ENCODE measurements around the gene TBC1D14. TPM values are rescaled to one million over a fixed set of nuclear protein-coding genes. Genes with fewer than 3 reads are reported as not detected.

TBC1D14 gene
- total RNA-seq, 1 experiment from 2014 or later, result 50.2 TPM

GRCh38 chr4:6918338-6918737, 8.7 kb downstream of the TBC1D14 start:
- H2AK5ac ChIP-seq (ENCODE audit: insufficient read length, low read length), result no peak overlapping the region
- H3K27ac Mint-ChIP-seq, result no peak overlapping the region
- no peak overlapping the region for H3K9ac ChIP-seq (ENCODE audit: extremely low read depth, insufficient read length, low read length)
- no peak overlapping the region for H3K27ac ChIP-seq (ENCODE audit: insufficient read length, low read depth, low read length)
- H3K4me1 ChIP-seq (ENCODE audit: insufficient read depth, low read length), result peaks cover 4% of the 10 kb centered on the region; the same call in 1 of the 2 replicates
- no peak overlapping the region for H4K91ac ChIP-seq (ENCODE audit: insufficient read length, low read depth, low read length)
- H2BK15ac ChIP-seq (ENCODE audit: low read depth, low read length), result no peak overlapping the region
- no peak for DNase-seq
- no peak overlapping the region for H3K18ac ChIP-seq (ENCODE audit: insufficient read length, low read depth, low read length)
- peaks cover 5% of the 10 kb centered on the region for H3K79me1 ChIP-seq (ENCODE audit: insufficient read depth, low read depth, low read length, poor library complexity, severe bottlenecking)
- no peaks in the 10 kb centered on the region for H3K23me2 ChIP-seq (ENCODE audit: insufficient read length, low read depth, low read length, poor library complexity, severe bottlenecking)
- no peaks in the 10 kb centered on the region for H3K9me3 Mint-ChIP-seq
- H3K56ac ChIP-seq (ENCODE audit: insufficient read length, low read depth, low read length), result no peak overlapping the region
- no peak for TF ChIP-seq CTCF (conservative IDR thresholded peaks at IDR 0.05)
- no peak overlapping the region for H4K5ac ChIP-seq (ENCODE audit: insufficient read length, low read depth, low read length)
- H3T11ph ChIP-seq (ENCODE audit: low read length), result no peak overlapping the region
- H3K4me1 Mint-ChIP-seq, result peaks cover 33 to 42% of the 10 kb centered on the region in 2 experiments
- peaks cover 3 to 4% (median 3%) of the 10 kb centered on the region in 3 experiments; a peak in 5 of 7 replicates for H3K36me3 Mint-ChIP-seq (ENCODE audit: insufficient read depth in 1 of 3, low read depth in 3 of 3)
- no peak overlapping the region for H3K4me3 Mint-ChIP-seq
- H2BK120ac ChIP-seq (ENCODE audit: low read depth, low read length, poor library complexity, severe bottlenecking), result no peak overlapping the region
- H2BK12ac ChIP-seq (ENCODE audit: insufficient read length, low read depth, low read length), result no peak overlapping the region
- H3K79me2 ChIP-seq (ENCODE audit: insufficient read depth, low read length), result no peaks in the 10 kb centered on the region; the same call in 1 of the 2 replicates
- no peaks in the 10 kb centered on the region for H3K27me3 ChIP-seq (ENCODE audit: insufficient read depth, low read length)
- H3K9me3 ChIP-seq (ENCODE audit: control insufficient read depth, low read depth, low read length), result no peaks in the 10 kb centered on the region
- no peak overlapping the region for H3K23ac ChIP-seq (ENCODE audit: insufficient read length, low read depth, low read length)
- no peak overlapping the region for H2AFZ ChIP-seq (ENCODE audit: low read length)
- WGBS (ENCODE audit: extremely low coverage, insufficient read length, low lambda C conversion rate), result no CpG with 5 or more reads among the region's 7 CpGs
- H2BK20ac ChIP-seq (ENCODE audit: low read depth, low read length, poor library complexity, severe bottlenecking), result no peak overlapping the region
- no peak overlapping the region for H3K4ac ChIP-seq (ENCODE audit: low read depth, low read length)
- H2BK5ac ChIP-seq (ENCODE audit: insufficient read length, low read length), result no peak overlapping the region
- no peak overlapping the region for H3K14ac ChIP-seq (ENCODE audit: insufficient read depth, low read length)
- no peaks in the 10 kb centered on the region for H4K20me1 ChIP-seq (ENCODE audit: control insufficient read depth, insufficient read depth, insufficient read length)
- no peaks in the 10 kb centered on the region for H3K27me3 Mint-ChIP-seq (ENCODE audit: low read depth)
- H3K4me2 ChIP-seq (ENCODE audit: insufficient read depth, insufficient read length, low read length), result no peak overlapping the region
- H4K8ac ChIP-seq (replicated peaks; ENCODE audit: insufficient read length, low read depth, low read length), result no peak overlapping the region
